H1 (cell line): Measurements from ENCODE around the gene ZNF487. TPM values are rescaled to one million over a fixed set of nuclear protein-coding genes. Genes with fewer than 3 reads are reported as not detected.

ENCODE experiments used
- EZH2 ChIP-seq: fragments of 200-600 bp; sonication (generic); IDR thresholded peaks from 2 replicates; pipeline ENCODE4 v1.7.1; 2012; ENCODE audit warnings: low read depth, mild to moderate bottlenecking, moderate library complexity, low read length, inconsistent platforms; ENCODE audit not compliant: severe bottlenecking
- HDAC6 ChIP-seq: IDR thresholded peaks from one replicate; pipeline ENCODE4 v1.7.1; 2012; ENCODE audit warnings: low read depth, mild to moderate bottlenecking, inconsistent platforms, low read length, moderate library complexity
- JUN ChIP-seq: IDR thresholded peaks from 2 replicates; pipeline ENCODE4 v1.6.1; 2011; ENCODE audit warnings: low read depth, mild to moderate bottlenecking, improper control_type of control experiment, low read length
- MAFK ChIP-seq: IDR thresholded peaks from 2 replicates; pipeline ENCODE4 v1.6.1; 2012; ENCODE audit warnings: low read depth, mild to moderate bottlenecking, improper control_type of control experiment, low read length
- polyA plus RNA-seq, 7 experiments: library from polyadenylated mRNA; depleted of rRNA in 3 of 7; stranded (reverse) in 5 of 7; unstranded in 2 of 7; fragments of >200 nt in 5 of 7; fragments of 200-250 nt in 2 of 7; gene quantifications; 1 replicate in 5 of 7; 2 replicates in 1 of 7; 4 replicates in 1 of 7; pipeline versions ENCODE4 v1.2.1 to v1.2.3, GENCODE V29; 2011 to 2013; ENCODE audit warnings: missing spikeins in 2 of 7, mixed read lengths in 2 of 7
- total RNA-seq: library from RNA; stranded (reverse); fragmentation: NEBNext Ultra II Directional; extraction: Animal tissue kit (Norgen Biotek cat#: 25700); gene quantifications from 2 replicates; pipeline ENCODE4 v1.2.1, GENCODE V29; 2021

The ZNF487 gene
- total and polyA plus RNA-seq, 2 of the 8 experiments (the other 6 are each of a cell fraction or from before 2014, with no cell fraction given): 1.9 to 2.5 TPM

DNA sequence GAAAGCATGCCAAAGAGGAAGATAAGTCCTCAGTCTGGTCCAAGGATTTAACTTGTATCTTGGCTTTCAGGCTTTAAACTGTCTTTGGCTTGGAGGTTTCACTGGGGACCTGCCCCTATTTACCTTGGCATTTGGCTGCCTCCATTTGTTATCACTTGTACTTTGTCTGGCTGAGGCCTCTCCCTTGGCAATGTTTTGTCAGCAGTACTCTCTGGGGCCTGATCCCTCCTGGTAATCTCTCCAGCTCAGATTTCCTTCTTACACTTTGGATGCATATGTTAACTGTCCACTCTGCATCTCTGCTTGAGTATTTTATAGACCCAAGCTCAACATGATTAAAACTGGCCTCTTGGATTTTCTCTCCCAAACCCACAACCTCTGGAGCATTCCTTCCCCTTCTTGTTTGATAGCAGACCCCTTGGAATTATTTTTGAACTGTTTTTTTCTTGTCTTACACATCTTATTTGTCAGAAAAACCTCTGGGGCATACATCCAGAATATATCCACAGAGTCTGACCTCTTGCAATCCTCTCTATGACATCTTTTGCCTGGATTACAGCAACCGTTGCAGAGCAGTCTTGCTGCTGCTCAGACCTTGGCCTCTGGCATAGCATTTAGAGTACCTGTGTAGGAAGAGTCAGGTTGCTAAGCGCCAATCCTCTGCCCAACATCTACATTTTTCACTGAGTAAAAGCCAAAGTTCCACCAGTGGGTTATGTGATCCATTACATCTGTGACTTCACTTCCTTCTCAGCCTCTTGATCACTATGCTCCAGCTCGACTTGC lies 35.2 kb downstream of the ZNF487 start (continued):
- TF ChIP-seq JUN (no peak), HDAC6 (no peak), EZH2 (no peak), MAFK (no peak)
